Measurements from ENCODE around the gene ID3. TPM values are rescaled to one million over a fixed set of nuclear protein-coding genes. Genes with fewer than 3 reads are reported as not detected.

ID3 gene
- total and polyA plus RNA-seq, 9 of the 15 experiments (the other 6 are each of a cell fraction or from before 2014, with no cell fraction given): 6.8 to 59.8 (median 23.5) TPM

DNA sequence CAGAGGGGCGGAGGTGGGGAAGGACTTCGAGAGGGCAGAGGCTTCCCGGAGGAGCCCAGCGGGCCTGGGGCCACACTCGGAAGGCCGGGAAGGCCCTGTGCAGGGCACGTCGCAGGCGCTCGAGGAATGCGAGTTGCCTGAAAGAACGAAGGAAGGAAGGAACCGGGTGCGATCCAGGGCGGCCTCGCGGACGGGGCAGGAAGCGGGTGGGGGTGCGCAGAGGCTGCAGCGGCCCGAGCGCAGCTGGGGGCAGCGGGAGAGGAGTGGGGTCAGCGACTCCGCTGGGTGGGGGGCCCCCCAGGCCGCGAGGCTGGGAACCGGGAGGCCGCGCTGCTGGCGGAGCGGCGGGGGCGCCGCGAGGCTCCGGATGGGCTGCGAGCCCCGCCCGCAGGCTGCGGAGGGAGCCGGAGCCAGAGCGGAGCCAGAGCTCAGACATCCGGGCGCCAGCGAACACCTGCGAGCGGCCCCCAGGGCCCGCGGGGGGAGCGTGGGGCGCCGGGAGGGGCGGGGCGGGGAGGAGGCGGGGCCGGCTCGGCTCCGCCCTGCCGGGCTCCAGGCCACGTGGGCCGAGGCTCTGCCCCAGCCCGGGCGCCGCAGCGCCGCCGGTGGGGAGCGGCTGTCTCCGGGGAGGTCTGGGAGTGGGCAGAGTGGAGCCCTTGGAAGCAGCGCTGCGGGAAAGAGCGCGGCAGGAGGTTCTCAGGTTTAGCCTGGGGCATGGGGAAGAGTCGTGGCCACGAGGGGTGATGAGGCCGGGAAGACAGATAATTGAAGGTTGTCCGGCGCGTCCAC lies 4.6 kb downstream of the ID3 start (continued):
- TF ChIP-seq, protein P1, sequence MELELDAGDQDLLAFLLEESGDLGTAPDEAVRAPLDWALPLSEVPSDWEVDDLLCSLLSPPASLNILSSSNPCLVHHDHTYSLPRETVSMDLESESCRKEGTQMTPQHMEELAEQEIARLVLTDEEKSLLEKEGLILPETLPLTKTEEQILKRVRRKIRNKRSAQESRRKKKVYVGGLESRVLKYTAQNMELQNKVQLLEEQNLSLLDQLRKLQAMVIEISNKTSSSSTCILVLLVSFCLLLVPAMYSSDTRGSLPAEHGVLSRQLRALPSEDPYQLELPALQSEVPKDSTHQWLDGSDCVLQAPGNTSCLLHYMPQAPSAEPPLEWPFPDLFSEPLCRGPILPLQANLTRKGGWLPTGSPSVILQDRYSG (tag; conservative IDR thresholded peaks at IDR 0.05; ENCODE audit: low read depth): no peak
- TF ChIP-seq, protein P2, sequence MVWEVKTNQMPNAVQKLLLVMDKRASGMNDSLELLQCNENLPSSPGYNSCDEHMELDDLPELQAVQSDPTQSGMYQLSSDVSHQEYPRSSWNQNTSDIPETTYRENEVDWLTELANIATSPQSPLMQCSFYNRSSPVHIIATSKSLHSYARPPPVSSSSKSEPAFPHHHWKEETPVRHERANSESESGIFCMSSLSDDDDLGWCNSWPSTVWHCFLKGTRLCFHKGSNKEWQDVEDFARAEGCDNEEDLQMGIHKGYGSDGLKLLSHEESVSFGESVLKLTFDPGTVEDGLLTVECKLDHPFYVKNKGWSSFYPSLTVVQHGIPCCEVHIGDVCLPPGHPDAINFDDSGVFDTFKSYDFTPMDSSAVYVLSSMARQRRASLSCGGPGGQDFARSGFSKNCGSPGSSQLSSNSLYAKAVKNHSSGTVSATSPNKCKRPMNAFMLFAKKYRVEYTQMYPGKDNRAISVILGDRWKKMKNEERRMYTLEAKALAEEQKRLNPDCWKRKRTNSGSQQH (CRISPR knock-in tag; IDR thresholded peaks at IDR 0.05): no peak
- TF ChIP-seq TCF7 (IDR thresholded peaks at IDR 0.05; ENCODE audit: borderline replicate concordance) (no peak), ZNF561 (CRISPR knock-in tag; conservative IDR thresholded peaks at IDR 0.05) (no peak), RFX7 (CRISPR knock-in tag; IDR thresholded peaks at IDR 0.05) (no peak), ZNF696 (CRISPR knock-in tag; conservative IDR thresholded peaks at IDR 0.05) (no peak), TAF15 (IDR thresholded peaks at IDR 0.05; ENCODE audit: low read depth, low read length) (no peak), ZNF143 (CRISPR knock-in tag; IDR thresholded peaks at IDR 0.05) (no peak), KLF10 (CRISPR knock-in tag; IDR thresholded peaks at IDR 0.05) (no peak), ZNF717 (CRISPR knock-in tag; IDR thresholded peaks at IDR 0.05) (no peak), FOXJ3 (CRISPR knock-in tag; IDR thresholded peaks at IDR 0.05) (no peak), ZNF586 (CRISPR knock-in tag; conservative IDR thresholded peaks at IDR 0.05) (no peak), MCM2 (IDR thresholded peaks at IDR 0.05; ENCODE audit: low read depth) (no peak)
- TF ChIP-seq, protein P3, sequence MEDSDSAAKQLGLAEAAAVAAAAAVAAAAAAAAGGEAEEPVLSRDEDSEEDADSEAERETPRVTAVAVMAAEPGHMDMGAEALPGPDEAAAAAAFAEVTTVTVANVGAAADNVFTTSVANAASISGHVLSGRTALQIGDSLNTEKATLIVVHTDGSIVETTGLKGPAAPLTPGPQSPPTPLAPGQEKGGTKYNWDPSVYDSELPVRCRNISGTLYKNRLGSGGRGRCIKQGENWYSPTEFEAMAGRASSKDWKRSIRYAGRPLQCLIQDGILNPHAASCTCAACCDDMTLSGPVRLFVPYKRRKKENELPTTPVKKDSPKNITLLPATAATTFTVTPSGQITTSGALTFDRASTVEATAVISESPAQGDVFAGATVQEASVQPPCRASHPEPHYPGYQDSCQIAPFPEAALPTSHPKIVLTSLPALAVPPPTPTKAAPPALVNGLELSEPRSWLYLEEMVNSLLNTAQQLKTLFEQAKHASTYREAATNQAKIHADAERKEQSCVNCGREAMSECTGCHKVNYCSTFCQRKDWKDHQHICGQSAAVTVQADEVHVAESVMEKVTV (CRISPR knock-in tag; IDR thresholded peaks at IDR 0.05): no peak
- TF ChIP-seq, protein P4, sequence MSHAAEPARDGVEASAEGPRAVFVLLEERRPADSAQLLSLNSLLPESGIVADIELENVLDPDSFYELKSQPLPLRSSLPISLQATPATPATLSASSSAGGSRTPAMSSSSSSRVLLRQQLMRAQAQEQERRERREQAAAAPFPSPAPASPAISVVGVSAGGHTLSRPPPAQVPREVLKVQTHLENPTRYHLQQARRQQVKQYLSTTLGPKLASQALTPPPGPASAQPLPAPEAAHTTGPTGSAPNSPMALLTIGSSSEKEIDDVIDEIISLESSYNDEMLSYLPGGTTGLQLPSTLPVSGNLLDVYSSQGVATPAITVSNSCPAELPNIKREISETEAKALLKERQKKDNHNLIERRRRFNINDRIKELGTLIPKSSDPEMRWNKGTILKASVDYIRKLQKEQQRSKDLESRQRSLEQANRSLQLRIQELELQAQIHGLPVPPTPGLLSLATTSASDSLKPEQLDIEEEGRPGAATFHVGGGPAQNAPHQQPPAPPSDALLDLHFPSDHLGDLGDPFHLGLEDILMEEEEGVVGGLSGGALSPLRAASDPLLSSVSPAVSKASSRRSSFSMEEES (CRISPR knock-in tag; IDR thresholded peaks at IDR 0.05): no peak
- TF ChIP-seq, protein P5, sequence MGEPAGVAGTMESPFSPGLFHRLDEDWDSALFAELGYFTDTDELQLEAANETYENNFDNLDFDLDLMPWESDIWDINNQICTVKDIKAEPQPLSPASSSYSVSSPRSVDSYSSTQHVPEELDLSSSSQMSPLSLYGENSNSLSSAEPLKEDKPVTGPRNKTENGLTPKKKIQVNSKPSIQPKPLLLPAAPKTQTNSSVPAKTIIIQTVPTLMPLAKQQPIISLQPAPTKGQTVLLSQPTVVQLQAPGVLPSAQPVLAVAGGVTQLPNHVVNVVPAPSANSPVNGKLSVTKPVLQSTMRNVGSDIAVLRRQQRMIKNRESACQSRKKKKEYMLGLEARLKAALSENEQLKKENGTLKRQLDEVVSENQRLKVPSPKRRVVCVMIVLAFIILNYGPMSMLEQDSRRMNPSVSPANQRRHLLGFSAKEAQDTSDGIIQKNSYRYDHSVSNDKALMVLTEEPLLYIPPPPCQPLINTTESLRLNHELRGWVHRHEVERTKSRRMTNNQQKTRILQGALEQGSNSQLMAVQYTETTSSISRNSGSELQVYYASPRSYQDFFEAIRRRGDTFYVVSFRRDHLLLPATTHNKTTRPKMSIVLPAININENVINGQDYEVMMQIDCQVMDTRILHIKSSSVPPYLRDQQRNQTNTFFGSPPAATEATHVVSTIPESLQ (CRISPR knock-in tag; IDR thresholded peaks at IDR 0.05): no peak
- TF ChIP-seq, protein P6, sequence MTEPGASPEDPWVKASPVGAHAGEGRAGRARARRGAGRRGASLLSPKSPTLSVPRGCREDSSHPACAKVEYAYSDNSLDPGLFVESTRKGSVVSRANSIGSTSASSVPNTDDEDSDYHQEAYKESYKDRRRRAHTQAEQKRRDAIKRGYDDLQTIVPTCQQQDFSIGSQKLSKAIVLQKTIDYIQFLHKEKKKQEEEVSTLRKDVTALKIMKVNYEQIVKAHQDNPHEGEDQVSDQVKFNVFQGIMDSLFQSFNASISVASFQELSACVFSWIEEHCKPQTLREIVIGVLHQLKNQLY (CRISPR knock-in tag; conservative IDR thresholded peaks at IDR 0.05): 0 out of 4 replicates have a peak, but pooled peaks of 1 of the 2 experiments have one; percentile 45
- TF ChIP-seq, protein P7, sequence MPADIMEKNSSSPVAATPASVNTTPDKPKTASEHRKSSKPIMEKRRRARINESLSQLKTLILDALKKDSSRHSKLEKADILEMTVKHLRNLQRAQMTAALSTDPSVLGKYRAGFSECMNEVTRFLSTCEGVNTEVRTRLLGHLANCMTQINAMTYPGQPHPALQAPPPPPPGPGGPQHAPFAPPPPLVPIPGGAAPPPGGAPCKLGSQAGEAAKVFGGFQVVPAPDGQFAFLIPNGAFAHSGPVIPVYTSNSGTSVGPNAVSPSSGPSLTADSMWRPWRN (IDR thresholded peaks at IDR 0.05; ENCODE audit: low read depth): no peak
